NCI-H187 (cell line): ENCODE data around the gene PRSS56.
"Not testable (repeated sequence)": the region's sequence is repeated elsewhere in the genome, so short reads cannot be mapped to it uniquely, and the experiment has no call there.

Source experiments
- DNase-seq, 2 experiments: peaks; one replicate each; lab custom pipeline; 2025; lab: John Stamatoyannopoulos, UW

Gene PRSS56

GRCh38 chr2:232525791-232526371, 5.7 kb downstream of the PRSS56 start, which contains the start of gene CHRND:
TSS of gene CHRND (plus strand) at chr2:232526160. CDS start at chr2:232526216, 56 bp downstream.
- no peak for DNase-seq

GRCh38 chr2:232526372-232526941, 6.3 kb downstream of the PRSS56 start:
- no peak for DNase-seq

- DNase-seq, result no peak
These were observed 7.8 kb downstream of the PRSS56 start for GRCh38 chr2:232527905-232528470.

GRCh38 chr2:232528746-232529460, 8.7 kb downstream of the PRSS56 start:
- no peak for DNase-seq

GRCh38 chr2:232529806-232530547, 9.8 kb downstream of the PRSS56 start:
- DNase-seq, result no peak

GRCh38 chr2:232530626-232531260, 10.6 kb downstream of the PRSS56 start:
- DNase-seq, result no peak

GRCh38 chr2:232532419-232532818, 12.2 kb downstream of the PRSS56 start:
- DNase-seq, result no peak

- DNase-seq, result not testable (repeated sequence)
These were observed 12.6 kb downstream of the PRSS56 start for GRCh38 chr2:232532821-232533220.

- no peak for DNase-seq
These were observed 13.9 kb downstream of the PRSS56 start for GRCh38 chr2:232533944-232534710.

- DNase-seq, result no peak
These were observed 14.9 kb downstream of the PRSS56 start for GRCh38 chr2:232534940-232535651.

GRCh38 chr2:232535761-232536530, 15.8 kb downstream of the PRSS56 start:
- DNase-seq, result no peak

- no peak for DNase-seq
These were observed 16.9 kb downstream of the PRSS56 start for GRCh38 chr2:232537079-232537478.

GRCh38 chr2:232537499-232537898, 17.3 kb downstream of the PRSS56 start:
- no peak for DNase-seq

GRCh38 chr2:232538671-232539070, 18.5 kb downstream of the PRSS56 start:
- no peak for DNase-seq

- DNase-seq, result no peak
These were observed 19.4 kb downstream of the PRSS56 start, which contains the start of gene CHRNG for GRCh38 chr2:232539298-232540231. TSS of gene CHRNG (plus strand) at chr2:232539692. CDS start at chr2:232539748, 56 bp downstream.

GRCh38 chr2:232540441-232541041, 20.4 kb downstream of the PRSS56 start:
- no peak for DNase-seq

GRCh38 chr2:232541195-232541960, 21.2 kb downstream of the PRSS56 start:
- DNase-seq, result no peak
